Ishikawa (cell line): ENCODE results near the gene CALHM2.
A peak's percentile ranks its signal among the peaks of the same experiment; 100 is the strongest.

ENCODE experiments used
- CEBPB ChIP-seq: IDR thresholded peaks from 2 replicates; pipeline ENCODE4 v1.6.1; 2012
- CREB1 ChIP-seq: IDR thresholded peaks from 2 replicates; pipeline ENCODE4 v1.6.1; 2012; ENCODE audit warnings: low read depth
- EGR1 ChIP-seq: IDR thresholded peaks from 2 replicates; pipeline ENCODE4 v1.6.1; 2012
- EP300 ChIP-seq: IDR thresholded peaks from 2 replicates; pipeline ENCODE4 v1.6.1; 2012; ENCODE audit warnings: borderline replicate concordance
- FOXM1 ChIP-seq: IDR thresholded peaks from 2 replicates; pipeline ENCODE4 v1.6.1; 2012; ENCODE audit warnings: low read depth, borderline replicate concordance
- NFIC ChIP-seq: IDR thresholded peaks from 2 replicates; pipeline ENCODE4 v1.6.1; 2012
- RAD21 ChIP-seq: IDR thresholded peaks from 2 replicates; pipeline ENCODE4 v1.6.1; 2012; ENCODE audit warnings: low read depth
- TAF1 ChIP-seq: IDR thresholded peaks from 2 replicates; pipeline ENCODE4 v1.6.1; 2012; ENCODE audit warnings: low read depth, mild to moderate bottlenecking
- TCF12 ChIP-seq: IDR thresholded peaks from 2 replicates; pipeline ENCODE4 v1.6.1; 2012; ENCODE audit warnings: low read depth
- TEAD4 ChIP-seq: IDR thresholded peaks from 2 replicates; pipeline ENCODE4 v1.6.1; 2012
- YY1 ChIP-seq: IDR thresholded peaks from 2 replicates; pipeline ENCODE4 v1.6.1; 2012; ENCODE audit warnings: low read depth
- ZBTB7A ChIP-seq: IDR thresholded peaks from 2 replicates; pipeline ENCODE4 v1.6.1; 2012; ENCODE audit warnings: low read depth
- TF ChIP-seq, protein P1 (sequence below): IDR thresholded peaks from 2 replicates; pipeline ENCODE4 v1.6.1; 2012
- TF ChIP-seq, protein P2 (sequence below): IDR thresholded peaks from 2 replicates; pipeline ENCODE4 v1.6.1; 2012
- TF ChIP-seq, protein P3 (sequence below): IDR thresholded peaks from 2 replicates; pipeline ENCODE4 v1.6.1; 2012; ENCODE audit warnings: low read depth, mild to moderate bottlenecking

Gene CALHM2

DNA sequence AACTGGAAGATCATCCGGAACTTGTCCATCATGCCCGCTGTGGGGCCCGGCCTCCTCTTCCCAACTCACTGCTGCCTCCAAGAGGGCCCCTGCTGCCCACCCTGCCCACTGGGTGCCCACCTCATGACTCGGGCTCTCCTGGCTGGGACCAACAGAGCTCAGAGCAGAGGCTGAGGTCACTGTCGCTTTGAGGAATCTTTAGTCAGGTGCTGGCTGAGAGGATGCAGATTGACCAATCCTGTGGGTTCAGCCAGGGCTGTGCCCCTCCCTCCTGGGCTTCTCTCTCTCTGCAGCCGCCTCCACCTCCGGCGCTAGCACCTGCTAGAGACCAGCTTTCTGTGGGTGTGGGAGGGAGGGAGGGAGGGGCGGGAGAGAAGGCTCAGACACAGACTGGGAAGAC, 6.5 kb upstream of the CALHM2 start, which contains the start of gene CALHM1:
TSS of gene CALHM1 (minus strand) at position 181 of the 400 bp plus-strand sequence. CDS start at position 32, 149 bp downstream.
- TF ChIP-seq, protein P1, sequence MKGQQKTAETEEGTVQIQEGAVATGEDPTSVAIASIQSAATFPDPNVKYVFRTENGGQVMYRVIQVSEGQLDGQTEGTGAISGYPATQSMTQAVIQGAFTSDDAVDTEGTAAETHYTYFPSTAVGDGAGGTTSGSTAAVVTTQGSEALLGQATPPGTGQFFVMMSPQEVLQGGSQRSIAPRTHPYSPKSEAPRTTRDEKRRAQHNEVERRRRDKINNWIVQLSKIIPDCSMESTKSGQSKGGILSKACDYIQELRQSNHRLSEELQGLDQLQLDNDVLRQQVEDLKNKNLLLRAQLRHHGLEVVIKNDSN, result peak; percentile 70
- no peak for TF ChIP-seq NFIC

DNA sequence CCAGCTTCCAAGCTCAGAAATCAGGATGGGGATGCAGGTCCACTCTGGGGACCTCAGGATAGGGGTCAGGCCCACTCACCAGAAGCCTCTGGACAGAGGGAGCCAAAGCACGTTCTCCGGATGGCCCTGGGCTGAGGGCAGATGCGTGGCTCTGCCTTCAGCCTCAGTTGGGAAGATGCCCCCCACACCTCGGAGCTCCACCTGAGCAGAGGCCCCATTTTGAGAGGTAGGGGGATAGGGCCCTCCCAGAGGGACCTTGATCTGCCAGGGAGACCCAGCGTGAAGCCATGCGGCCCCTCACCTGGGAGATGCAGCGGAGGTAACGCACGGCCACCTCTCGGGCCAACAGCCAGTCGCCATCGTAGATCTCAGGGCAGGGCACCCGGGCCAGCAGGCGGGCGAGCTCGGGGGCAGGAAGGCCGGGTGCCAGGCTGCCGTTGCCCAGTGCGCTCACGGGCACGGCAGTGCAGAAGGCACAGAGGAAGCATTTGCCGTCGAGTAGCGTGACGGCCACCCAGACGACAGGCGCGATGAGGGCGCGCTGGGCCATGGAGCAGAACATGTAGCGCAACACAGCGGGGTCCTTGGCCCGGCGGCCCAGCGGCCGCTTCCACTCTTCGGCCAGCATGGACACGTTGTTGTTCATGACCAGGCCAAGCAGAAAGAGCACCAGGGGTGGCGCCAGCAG, 5.9 kb upstream of the CALHM2 start:
- TF ChIP-seq EP300 (no peak), CEBPB (no peak), NFIC (no peak), YY1 (no peak), FOXM1 (no peak), CREB1 (no peak)

DNA sequence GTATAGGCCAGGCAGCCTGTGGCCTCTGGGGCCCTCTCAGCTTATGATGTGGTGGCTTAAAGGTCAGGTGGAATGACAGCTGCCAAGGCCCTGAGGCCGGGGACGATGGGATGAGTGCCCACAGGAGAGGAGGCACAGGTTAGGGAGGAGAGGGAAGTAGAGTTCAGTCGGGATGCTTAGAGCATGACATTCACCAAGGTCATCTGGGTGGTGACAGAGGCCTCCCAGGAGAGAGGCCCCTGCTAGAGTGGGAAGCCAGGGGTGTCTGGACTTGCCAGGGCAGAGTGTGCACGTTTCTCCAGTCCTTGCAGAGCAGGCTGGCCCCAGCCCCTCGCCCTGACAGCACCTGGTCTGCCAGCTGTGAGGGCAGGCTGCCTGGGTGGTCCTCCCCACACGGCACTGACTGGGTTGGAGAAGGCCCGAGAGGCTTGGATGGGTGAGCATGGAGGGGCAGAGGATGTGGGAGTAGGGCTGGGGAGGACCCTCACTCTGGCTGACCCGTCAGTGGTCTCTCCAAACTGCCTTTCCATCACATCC, 5.1 kb upstream of the CALHM2 start:
- TF ChIP-seq EP300 (no peak), YY1 (no peak), TCF12 (no peak), TEAD4 (no peak), EGR1 (no peak), CREB1 (no peak), ZBTB7A (no peak)
- TF ChIP-seq, protein P2, sequence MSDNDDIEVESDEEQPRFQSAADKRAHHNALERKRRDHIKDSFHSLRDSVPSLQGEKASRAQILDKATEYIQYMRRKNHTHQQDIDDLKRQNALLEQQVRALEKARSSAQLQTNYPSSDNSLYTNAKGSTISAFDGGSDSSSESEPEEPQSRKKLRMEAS, result no peak

DNA sequence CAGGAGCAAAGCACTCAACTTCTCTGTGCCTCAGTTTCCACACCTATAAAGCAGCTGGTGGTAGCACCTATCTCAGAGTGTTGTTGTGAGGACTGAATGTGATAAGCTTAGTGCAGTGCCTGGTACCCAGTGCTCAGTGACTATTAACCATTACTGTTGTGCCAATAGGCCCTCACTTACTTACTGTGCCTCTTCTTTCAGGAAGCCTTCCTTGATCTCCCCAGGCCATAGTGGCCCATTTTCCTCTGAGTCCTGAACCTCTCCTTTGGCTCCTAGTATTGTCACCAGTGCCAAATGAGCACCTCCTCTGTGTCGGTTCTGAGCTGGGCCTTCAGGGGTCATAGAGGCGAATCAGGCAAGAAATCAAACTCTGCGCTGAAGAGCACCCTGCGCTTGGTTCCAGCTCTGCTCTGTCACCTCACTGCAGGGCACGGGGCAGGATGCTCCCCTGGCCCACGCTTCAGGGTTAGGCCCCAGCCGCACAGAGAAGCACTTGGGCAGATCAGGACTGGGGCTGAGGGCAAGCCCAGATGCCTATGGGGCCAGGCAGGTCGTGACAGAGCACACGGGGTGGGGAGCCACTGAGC, 4.0 kb upstream of the CALHM2 start:
- TF ChIP-seq TAF1 (no peak), EGR1 (no peak), CEBPB (no peak), NFIC (no peak), TEAD4 (no peak), ZBTB7A (no peak), YY1 (no peak), FOXM1 (no peak), CREB1 (no peak), TCF12 (no peak), RAD21 (no peak), EP300 (no peak)
- TF ChIP-seq, protein P3, sequence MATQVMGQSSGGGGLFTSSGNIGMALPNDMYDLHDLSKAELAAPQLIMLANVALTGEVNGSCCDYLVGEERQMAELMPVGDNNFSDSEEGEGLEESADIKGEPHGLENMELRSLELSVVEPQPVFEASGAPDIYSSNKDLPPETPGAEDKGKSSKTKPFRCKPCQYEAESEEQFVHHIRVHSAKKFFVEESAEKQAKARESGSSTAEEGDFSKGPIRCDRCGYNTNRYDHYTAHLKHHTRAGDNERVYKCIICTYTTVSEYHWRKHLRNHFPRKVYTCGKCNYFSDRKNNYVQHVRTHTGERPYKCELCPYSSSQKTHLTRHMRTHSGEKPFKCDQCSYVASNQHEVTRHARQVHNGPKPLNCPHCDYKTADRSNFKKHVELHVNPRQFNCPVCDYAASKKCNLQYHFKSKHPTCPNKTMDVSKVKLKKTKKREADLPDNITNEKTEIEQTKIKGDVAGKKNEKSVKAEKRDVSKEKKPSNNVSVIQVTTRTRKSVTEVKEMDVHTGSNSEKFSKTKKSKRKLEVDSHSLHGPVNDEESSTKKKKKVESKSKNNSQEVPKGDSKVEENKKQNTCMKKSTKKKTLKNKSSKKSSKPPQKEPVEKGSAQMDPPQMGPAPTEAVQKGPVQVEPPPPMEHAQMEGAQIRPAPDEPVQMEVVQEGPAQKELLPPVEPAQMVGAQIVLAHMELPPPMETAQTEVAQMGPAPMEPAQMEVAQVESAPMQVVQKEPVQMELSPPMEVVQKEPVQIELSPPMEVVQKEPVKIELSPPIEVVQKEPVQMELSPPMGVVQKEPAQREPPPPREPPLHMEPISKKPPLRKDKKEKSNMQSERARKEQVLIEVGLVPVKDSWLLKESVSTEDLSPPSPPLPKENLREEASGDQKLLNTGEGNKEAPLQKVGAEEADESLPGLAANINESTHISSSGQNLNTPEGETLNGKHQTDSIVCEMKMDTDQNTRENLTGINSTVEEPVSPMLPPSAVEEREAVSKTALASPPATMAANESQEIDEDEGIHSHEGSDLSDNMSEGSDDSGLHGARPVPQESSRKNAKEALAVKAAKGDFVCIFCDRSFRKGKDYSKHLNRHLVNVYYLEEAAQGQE, result no peak
- TF ChIP-seq, protein P1, result no peak
- TF ChIP-seq, protein P2, result no peak

DNA sequence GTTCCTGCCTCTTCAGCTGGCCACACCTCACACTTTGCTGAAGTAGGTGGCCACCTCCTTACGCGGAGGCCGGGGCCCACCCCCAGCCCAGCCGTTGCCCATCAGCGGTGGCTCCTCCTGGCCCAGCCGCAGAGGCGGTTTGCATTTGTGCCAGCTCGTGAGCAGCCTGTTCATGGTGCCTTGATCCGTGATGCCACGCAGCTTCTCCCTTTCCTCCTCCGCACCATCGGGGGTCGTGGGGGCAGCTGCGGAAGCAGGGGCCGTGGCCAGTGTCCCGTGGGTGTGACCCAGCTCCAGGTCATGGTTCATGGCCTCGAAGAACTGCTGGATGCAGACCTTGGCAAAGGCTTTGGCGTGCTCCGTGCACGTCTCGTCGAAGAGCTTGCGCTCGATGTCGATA, 3.1 kb upstream of the CALHM2 start:
- TF ChIP-seq ZBTB7A (no peak), TAF1 (no peak), EGR1 (no peak), RAD21 (no peak)
- TF ChIP-seq, protein P3, result no peak
- TF ChIP-seq, protein P1, result no peak

DNA sequence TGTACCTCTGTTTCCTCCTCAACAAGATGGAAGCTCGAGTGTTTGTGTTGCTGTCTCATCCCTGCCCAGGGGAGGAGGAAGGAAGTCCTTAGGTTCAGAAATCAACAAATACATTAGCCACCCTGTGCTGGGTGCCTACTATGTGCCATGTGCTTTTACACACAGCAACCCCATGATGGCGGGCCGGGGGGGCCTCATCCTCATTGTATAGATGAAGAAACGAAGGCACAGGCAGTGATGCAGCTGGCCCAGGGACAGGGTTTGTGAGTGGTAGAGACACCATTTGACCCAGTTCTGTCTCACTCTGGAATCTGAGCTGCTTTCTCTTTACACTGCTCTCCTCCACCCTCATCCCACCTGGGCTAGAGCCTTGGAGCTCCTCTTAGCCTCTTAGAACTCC, 1.9 kb upstream of the CALHM2 start:
- TF ChIP-seq, protein P3, result no peak
- TF ChIP-seq TAF1 (no peak), EGR1 (no peak)
